Sciatic nerve (tissue), 2 donors: ENCODE results near the gene EP400. TPM values are rescaled to one million over a fixed set of nuclear protein-coding genes. Genes with fewer than 3 reads are reported as not detected.
"Not testable (repeated sequence)": the region's sequence is repeated elsewhere in the genome, so short reads cannot be mapped to it uniquely, and the experiment has no call there.

Source experiments
- ATAC-seq: fragments of 200-7000 bp; cut with Tn5 transposase; one replicate; pipeline ENCODE4 v1.9.1; 2020; ENCODE audit warnings: mild to moderate bottlenecking, moderate library complexity
- DNase-seq: peaks from one replicate; pipeline ENCODE4 v3.0.0-alpha.2; 2020; ENCODE audit warnings: low spot score
- intact Hi-C: fragments of 100-400 bp; cut with DNase I; formaldehyde crosslinking; loops from one replicate; pipeline ENCODE4 v1.14.2; 2022
- total RNA-seq: library from RNA; stranded (reverse); fragmentation: NEBNext Ultra II Directional; extraction: Animal tissue kit (Norgen Biotek cat#: 25700); gene quantifications from one replicate; pipeline ENCODE4 v1.2.1, GENCODE V29; 2021
- donor health status: DM: no; HTN: no; CAD: no.
- donor health status: DM: no; HTN: no; CAD: no.

EP400 gene
- total RNA-seq, 1 donor from 2014 or later: 56.9 TPM

- ATAC-seq (no peak), DNase-seq (no peak)
- intact Hi-C loops: no loop called here
Observed at GRCh38 chr12:132085291-132085635, 135.5 kb downstream of the EP400 start.

- DNase-seq: no peak
- intact Hi-C loops: no loop called here
- no peak for ATAC-seq
Observed at GRCh38 chr12:132089407-132089910, 139.7 kb downstream of the EP400 start.

- intact Hi-C loops: no loop called here
- no peak for ATAC-seq
- DNase-seq: no peak
Observed at GRCh38 chr12:132094269-132094891, 144.6 kb downstream of the EP400 start.

- intact Hi-C loops: no loop called here
- ATAC-seq (no peak), DNase-seq (no peak)
Observed at GRCh38 chr12:132095520-132096409, 146.0 kb downstream of the EP400 start.

GRCh38 chr12:132099739-132100138 is 150.0 kb downstream of the EP400 start:
- intact Hi-C loops: no loop called here
- no peak for DNase-seq
- ATAC-seq: no peak

- DNase-seq: no peak
- ATAC-seq: no peak
- intact Hi-C loops: no loop called here
Observed at GRCh38 chr12:132100306-132101065, 150.7 kb downstream of the EP400 start.

- ATAC-seq (no peak), DNase-seq (no peak)
Observed at GRCh38 chr12:132102297-132102696, 152.6 kb downstream of the EP400 start.

GRCh38 chr12:132103072-132103471 is 153.3 kb downstream of the EP400 start:
- intact Hi-C loops, ATAC-seq, DNase-seq: not testable (repeated sequence)

More at GRCh38 chr12:132102297-132102696, 152.6 kb downstream of the EP400 start:
- intact Hi-C loops: no loop called here

GRCh38 chr12:132103542-132104308 is 154.0 kb downstream of the EP400 start:
- intact Hi-C loops: no loop called here
- DNase-seq (no peak), ATAC-seq (no peak)

GRCh38 chr12:132105467-132105866 is 155.7 kb downstream of the EP400 start:
- intact Hi-C loops: no loop called here
- ATAC-seq: no peak
- DNase-seq: no peak

GRCh38 chr12:132106921-132107320 is 157.2 kb downstream of the EP400 start:
- intact Hi-C loops: no loop called here
- ATAC-seq (no peak), DNase-seq (no peak)

- intact Hi-C loops: no loop called here
- ATAC-seq: no peak
- no peak for DNase-seq
Observed at GRCh38 chr12:132108211-132108832, 158.6 kb downstream of the EP400 start.

- intact Hi-C loops: no loop called here
- no peak for ATAC-seq
Observed at GRCh38 chr12:132109741-132110140, 160.0 kb downstream of the EP400 start.

GRCh38 chr12:132110677-132111076 is 160.9 kb downstream of the EP400 start:
- no peak for ATAC-seq
- DNase-seq: no peak
- intact Hi-C loops: no loop called here

More at GRCh38 chr12:132109741-132110140, 160.0 kb downstream of the EP400 start:
- no peak for DNase-seq

GRCh38 chr12:132111654-132112304 is 162.0 kb downstream of the EP400 start:
- intact Hi-C loops: no loop called here
- DNase-seq (no peak), ATAC-seq (no peak)

- intact Hi-C loops: no loop called here
- DNase-seq: no peak
- ATAC-seq: no peak
Observed at GRCh38 chr12:132114667-132115066, 164.9 kb downstream of the EP400 start.

GRCh38 chr12:132115500-132115899 is 165.8 kb downstream of the EP400 start:
- intact Hi-C loops: no loop called here
- ATAC-seq (no peak), DNase-seq (no peak)
